Bronchial epithelial cell (primary cell): Measurements from ENCODE around the gene FOXD2. TPM values are rescaled to one million over a fixed set of nuclear protein-coding genes. Genes with fewer than 3 reads are reported as not detected.
A peak's percentile ranks its signal among the peaks of the same experiment; 100 is the strongest.

Experiments used
- DNase-seq: peaks from one replicate; pipeline ENCODE4 v3.0.0-alpha.2; 2010; ENCODE audit warnings: low read depth
- FAIRE-seq: peaks from 2 replicates; lab custom pipeline; 2011; peaks lifted over from hg19 to GRCh38; lab: Jason Lieb, UNC
- H3K27me3 ChIP-seq: 2 replicates; pipeline ENCODE4 v1.5.1; 2011; ENCODE audit warnings: low read length; ENCODE audit not compliant: control insufficient read depth, insufficient read depth
- H3K36me3 ChIP-seq: 2 replicates; pipeline ENCODE4 v1.5.1; 2011; ENCODE audit warnings: low read length; ENCODE audit not compliant: control insufficient read depth, insufficient read depth
- H3K4me3 ChIP-seq: 2 replicates; pipeline ENCODE4 v1.5.1; 2011; ENCODE audit warnings: mild to moderate bottlenecking, low read depth, low read length, control low read depth
- total RNA-seq: library from RNA; depleted of rRNA; stranded (reverse); fragments of >200 nt; gene quantifications from 2 replicates; pipeline ENCODE4 v1.2.1, GENCODE V29; 2014
- TF ChIP-seq, protein P1 (sequence below): IDR thresholded peaks from 2 replicates; pipeline ENCODE4 v1.5.1; 2011; ENCODE audit warnings: mild to moderate bottlenecking, moderate library complexity, low read length, control low read depth, inconsistent platforms; ENCODE audit not compliant: insufficient read depth, severe bottlenecking

The FOXD2 gene
- total RNA-seq, 1 donor from 2014 or later = not detected

DNA sequence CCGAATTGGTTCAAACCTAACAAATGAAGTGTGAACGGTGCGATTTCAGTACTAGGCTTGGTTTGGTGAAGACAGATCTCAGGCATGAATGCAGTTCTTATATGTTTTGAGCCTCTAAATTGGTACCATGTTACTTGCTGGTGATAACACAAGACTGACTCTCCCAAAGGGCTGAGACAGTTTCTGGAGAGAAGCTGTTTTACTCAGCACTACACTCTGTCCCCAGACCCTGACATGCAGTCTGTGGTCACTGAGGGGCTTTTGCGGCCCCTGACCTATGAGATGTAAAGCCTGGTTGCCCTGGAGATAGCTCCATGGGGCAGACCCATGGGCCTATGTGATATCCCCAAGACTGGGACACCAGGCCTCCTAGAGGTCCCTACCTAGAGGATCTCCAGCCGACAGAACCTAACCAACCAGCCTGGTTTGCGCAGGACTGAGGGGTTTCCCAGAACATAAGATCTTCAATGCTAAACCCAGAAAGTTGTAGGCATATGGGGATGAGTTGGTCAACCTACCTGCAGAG, 41.1 kb upstream of the FOXD2 start:
- Histone ChIP-seq H3K27me3 (no peaks in the 10 kb centered on the region), H3K36me3 (no peaks in the 10 kb centered on the region), H3K4me3 (no peak overlapping the region)
- FAIRE-seq = no peak
- TF ChIP-seq, protein P1, sequence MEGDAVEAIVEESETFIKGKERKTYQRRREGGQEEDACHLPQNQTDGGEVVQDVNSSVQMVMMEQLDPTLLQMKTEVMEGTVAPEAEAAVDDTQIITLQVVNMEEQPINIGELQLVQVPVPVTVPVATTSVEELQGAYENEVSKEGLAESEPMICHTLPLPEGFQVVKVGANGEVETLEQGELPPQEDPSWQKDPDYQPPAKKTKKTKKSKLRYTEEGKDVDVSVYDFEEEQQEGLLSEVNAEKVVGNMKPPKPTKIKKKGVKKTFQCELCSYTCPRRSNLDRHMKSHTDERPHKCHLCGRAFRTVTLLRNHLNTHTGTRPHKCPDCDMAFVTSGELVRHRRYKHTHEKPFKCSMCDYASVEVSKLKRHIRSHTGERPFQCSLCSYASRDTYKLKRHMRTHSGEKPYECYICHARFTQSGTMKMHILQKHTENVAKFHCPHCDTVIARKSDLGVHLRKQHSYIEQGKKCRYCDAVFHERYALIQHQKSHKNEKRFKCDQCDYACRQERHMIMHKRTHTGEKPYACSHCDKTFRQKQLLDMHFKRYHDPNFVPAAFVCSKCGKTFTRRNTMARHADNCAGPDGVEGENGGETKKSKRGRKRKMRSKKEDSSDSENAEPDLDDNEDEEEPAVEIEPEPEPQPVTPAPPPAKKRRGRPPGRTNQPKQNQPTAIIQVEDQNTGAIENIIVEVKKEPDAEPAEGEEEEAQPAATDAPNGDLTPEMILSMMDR = no peak
- no peak for DNase-seq

- FAIRE-seq (peak; percentile 70), DNase-seq (no peak)
- TF ChIP-seq, protein P1 = no peak
- H3K36me3 ChIP-seq = no peaks in the 10 kb centered on the region
- no peak overlapping the region for H3K4me3 ChIP-seq
- no peaks in the 10 kb centered on the region for H3K27me3 ChIP-seq
Observed at GRCh38 chr1:47399138-47399845, 38.6 kb upstream of the FOXD2 start.

DNA sequence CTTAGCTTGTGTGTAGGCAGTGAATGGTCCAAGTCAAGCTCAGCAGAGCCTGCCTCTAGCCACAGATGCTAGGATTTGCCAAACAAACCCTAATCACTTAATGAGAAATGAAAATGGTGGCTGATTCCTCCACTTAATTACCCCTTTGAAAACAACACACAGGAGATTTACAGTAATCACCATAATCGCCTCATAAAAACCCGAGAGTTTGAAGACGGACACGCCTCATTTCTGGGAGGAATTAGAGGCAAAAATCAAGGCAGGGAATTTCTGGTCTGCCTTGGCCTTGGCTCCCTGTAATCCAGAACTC, 38.0 kb upstream of the FOXD2 start:
- DNase-seq = no peak

GRCh38 chr1:47401761-47402160, 36.1 kb upstream of the FOXD2 start:
- TF ChIP-seq, protein P1 = no peak
- DNase-seq = no peak
- FAIRE-seq = no peak

More for the DNA sequence above, 38.0 kb upstream of the FOXD2 start:
- no peaks in the 10 kb centered on the region for H3K36me3 ChIP-seq
- TF ChIP-seq, protein P1 = no peak
- H3K4me3 ChIP-seq = no peak overlapping the region
- no peaks in the 10 kb centered on the region for H3K27me3 ChIP-seq
- FAIRE-seq = no peak

GRCh38 chr1:47402591-47402990, 35.3 kb upstream of the FOXD2 start:
- no peak overlapping the region for H3K4me3 ChIP-seq
- no peaks in the 10 kb centered on the region for H3K27me3 ChIP-seq
- DNase-seq = no peak

More at GRCh38 chr1:47401761-47402160, 36.1 kb upstream of the FOXD2 start:
- Histone ChIP-seq H3K4me3 (no peak overlapping the region), H3K36me3 (no peaks in the 10 kb centered on the region), H3K27me3 (no peaks in the 10 kb centered on the region)

More at GRCh38 chr1:47402591-47402990, 35.3 kb upstream of the FOXD2 start:
- H3K36me3 ChIP-seq = no peaks in the 10 kb centered on the region
- no peak for FAIRE-seq
- TF ChIP-seq, protein P1 = no peak
